Activated CD4-positive, alpha-beta T cell treated with anti-CD3 and anti-CD28 coated beads for 1 hour (primary cell): ENCODE measurements around the gene NUCB1.
"Not testable (repeated sequence)": the region's sequence is repeated elsewhere in the genome, so short reads cannot be mapped to it uniquely, and the experiment has no call there.

ENCODE experiments used
- DNase-seq: peaks from one replicate; pipeline ENCODE4 v3.0.0-alpha.2; 2020

NUCB1 gene

GRCh38 chr19:48899781-48900476, at the start of gene NUCB1:
Gene NUCB1, plus strand, starts transcription at chr19:48900312. Its CDS starts 485 bp downstream, at chr19:48900797.
- DNase-seq: peak; percentile 98

GRCh38 chr19:48852292-48852691, 47.8 kb upstream of the NUCB1 start:
- no peak for DNase-seq

DNA sequence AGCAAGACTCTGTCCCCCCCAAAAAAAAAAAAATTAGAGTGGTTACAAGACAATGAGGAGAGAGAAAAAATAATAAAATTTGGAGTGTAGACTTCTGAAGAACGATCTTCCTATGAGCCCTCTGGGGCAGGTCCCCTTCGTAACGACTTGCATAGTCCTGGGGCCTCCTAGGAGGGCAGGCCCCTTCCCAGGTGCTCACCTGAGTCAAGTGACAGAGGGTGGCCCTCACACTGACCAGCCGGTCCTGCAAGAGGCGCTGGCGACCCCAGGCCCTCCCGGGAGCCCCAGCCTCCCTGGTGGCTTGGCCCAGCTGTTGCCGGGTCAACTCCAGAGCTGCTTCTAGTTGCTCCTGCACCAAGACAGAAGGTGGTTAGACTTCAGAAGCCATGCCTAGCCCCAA, 46.6 kb upstream of the NUCB1 start:
- DNase-seq: no peak

- no peak for DNase-seq
Observed at GRCh38 chr19:48854103-48854502, 46.0 kb upstream of the NUCB1 start.

GRCh38 chr19:48856921-48857320, 43.2 kb upstream of the NUCB1 start:
- no peak for DNase-seq

- peak; percentile 73 for DNase-seq
Observed at GRCh38 chr19:48858984-48859710, 41.0 kb upstream of the NUCB1 start.

GRCh38 chr19:48859711-48860572, 40.2 kb upstream of the NUCB1 start:
- no peak for DNase-seq

DNA sequence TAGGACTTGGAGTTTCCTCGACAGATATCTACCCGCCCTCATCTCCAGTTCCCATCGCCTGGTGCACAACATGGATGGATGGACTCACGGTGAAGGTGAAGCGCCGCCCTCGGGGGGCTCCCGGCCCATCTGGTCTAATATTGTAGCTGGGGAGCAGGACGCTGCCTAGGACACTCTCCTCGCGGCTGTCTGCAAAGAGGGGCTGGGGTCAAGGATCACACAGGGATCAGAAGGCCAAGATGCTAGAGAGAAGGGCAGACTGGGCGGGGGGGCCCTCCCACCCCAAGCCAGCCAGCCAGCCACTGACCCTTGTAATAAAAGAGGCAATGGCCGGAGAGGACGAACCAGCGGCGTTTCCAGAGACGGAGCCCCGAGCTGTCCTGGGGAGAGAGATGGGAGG, 38.8 kb upstream of the NUCB1 start:
- no peak for DNase-seq

DNA sequence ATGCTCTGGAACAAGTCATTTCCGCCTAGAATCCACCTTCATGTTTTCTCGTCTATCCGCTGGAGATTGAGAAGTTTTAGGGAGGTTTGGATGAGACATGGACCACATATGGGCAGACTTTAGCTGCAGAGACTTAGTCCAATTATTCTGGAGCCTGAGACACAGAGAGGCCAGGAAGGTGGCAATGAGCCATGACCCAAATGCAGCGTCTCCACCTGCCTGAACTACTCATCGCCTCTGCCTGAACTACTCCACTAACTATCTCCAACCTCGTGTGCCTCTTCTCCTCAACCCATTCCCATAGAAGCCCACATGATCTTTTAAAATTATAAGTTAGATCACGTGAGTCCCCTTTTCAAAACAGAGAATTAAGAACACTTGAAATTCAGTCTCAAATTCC, 37.3 kb upstream of the NUCB1 start:
- DNase-seq: no peak

GRCh38 chr19:48866692-48867091, 33.4 kb upstream of the NUCB1 start:
- DNase-seq: no peak

DNA sequence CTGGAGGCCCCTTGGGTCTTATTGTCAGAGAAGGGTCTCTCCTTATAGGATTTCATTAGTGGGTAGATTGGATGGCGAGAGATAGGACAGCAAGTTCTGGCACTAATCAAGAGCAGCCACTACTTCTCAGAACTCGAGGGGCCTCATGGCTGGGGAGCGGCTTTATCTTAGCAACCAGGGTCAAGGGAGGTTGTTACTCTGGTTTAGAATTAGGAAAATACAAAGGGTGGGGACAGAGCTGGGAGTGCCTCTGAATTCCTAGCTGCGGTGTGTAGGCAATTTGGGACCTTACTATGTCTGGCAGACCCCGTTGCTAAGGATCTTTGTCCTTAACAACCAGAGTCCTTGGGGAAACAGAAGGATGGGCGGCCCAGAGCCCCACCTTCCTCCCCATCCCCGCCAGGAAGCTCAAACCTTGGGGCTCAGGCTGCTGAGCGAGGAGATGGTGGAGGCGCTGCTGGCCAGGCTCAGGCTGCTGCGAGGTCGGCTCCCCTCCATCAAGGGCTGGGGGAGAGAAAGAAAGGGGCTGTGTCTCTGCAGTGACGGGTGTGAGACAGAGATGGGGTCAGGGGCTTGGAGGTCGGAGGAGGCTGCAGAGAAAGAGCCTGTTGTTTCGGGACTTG, 32.9 kb upstream of the NUCB1 start:
- DNase-seq: no peak

GRCh38 chr19:48867746-48868113, 32.4 kb upstream of the NUCB1 start:
- DNase-seq: no peak

- no peak for DNase-seq
Observed at GRCh38 chr19:48868114-48868886, 31.8 kb upstream of the NUCB1 start, which contains the start of gene PLEKHA4. Gene PLEKHA4, minus strand, starts transcription at chr19:48868617. Its CDS starts 997 bp downstream, at chr19:48867620.

DNA sequence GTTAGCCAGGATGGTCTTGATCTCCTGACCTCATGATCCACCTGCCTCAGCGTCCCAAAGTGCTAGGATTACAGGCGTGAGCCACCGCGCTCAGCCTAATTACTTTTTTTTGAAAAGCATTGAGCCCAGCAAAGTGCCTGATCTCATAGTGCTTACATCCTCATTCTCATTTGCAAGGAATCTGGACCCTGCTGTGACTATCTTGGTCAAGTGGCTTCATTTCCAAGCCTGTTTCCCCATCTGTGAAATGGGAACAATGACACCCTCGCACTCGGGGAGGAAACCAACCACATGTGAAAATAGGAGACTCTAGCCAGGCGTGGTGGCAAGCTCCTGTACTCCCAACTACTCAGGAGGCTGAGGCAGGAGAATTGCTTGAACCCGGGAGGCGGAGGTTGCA, 30.1 kb upstream of the NUCB1 start:
- DNase-seq: no peak

DNA sequence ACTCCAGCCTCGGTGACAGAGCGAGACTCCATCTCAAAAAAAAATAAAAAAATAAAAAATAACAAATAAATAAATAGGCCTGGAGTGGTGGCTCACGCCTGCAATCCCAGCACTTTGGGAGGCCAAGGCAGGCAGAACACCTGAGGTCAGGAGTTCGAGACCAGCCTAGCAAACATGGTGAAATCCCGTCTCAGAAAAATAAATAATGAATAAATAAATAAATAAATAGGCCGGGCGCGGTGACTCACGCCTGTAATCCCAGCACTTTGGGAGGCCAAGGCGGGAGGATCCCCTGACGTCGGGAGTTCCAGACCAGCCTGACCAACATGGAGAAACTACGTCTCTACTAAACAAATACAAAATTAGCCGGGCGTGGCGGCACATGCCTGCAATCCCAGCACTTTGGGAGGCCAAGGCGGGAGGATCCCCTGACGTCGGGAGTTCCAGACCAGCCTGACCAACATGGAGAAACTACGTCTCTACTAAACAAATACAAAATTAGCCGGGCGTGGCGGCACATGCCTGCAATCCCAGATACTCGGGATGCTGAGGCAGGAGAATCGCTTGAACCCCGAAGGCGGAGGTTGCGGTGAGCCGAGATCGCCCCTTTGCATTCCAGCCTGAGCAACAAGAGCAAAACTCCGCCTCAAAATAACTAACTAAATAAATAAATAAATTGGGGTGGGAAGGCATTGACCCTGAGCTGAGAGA, 28.5 kb upstream of the NUCB1 start:
- not testable (repeated sequence) for DNase-seq

DNA sequence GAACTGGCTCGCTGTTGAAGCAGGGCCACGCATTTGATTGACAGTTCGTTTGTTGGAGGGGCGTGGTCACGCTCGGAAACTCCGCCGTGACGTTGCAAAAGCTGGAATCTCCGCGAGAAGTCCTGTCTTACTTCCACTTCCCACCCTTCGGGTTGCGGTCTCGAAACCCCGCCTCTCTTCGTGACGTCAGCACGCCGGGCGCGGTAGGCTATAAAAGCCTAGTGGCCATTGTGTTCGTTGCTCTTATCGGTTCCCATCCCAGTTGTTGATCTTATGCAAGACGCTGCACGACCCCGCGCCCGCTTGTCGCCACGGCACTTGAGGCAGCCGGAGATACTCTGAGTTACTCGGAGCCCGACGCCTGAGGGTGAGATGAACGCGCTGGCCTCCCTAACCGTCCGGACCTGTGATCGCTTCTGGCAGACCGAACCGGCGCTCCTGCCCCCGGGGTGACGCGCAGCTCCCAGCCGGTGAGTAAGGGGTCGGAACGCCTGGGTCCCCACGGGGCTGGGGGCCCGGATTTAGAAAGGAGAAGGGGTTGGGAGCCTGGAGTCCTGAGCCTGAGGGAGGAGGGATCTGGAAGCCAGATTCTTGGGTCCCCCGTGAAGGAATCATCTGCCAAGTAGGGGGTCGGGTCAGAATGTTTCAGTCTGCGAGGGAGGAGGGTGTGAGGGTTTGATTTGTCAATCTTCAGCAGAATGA, 27.8 kb upstream of the NUCB1 start, which contains the start of gene PPP1R15A:
TSS of gene PPP1R15A (plus strand) at position 240 of the 702 bp plus-strand sequence. CDS start 813 bp downstream, outside the sequence.
- DNase-seq: peak; percentile 99

DNA sequence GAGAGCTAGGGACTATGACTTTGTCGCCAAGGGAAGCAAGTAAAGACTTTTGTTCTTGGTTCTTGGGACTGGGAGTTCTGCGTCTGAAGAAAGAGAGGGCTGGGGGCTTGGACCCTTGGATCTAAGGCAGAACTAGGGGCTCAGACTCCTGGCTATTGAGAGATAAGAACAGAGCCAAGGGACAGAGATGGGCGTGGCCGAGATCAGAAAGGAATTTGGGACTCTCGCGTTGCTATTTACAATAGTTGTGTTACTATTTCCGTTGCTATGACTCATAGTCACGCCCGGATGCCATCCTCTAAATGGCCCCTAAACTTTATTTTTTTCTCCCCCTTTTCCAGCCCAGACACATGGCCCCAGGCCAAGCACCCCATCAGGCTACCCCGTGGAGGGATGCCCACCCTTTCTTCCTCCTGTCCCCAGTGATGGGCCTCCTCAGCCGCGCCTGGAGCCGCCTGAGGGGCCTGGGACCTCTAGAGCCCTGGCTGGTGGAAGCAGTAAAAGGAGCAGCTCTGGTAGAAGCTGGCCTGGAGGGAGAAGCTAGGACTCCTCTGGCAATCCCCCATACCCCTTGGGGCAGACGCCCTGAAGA, 27.1 kb upstream of the NUCB1 start:
- DNase-seq: peak; percentile 64

DNA sequence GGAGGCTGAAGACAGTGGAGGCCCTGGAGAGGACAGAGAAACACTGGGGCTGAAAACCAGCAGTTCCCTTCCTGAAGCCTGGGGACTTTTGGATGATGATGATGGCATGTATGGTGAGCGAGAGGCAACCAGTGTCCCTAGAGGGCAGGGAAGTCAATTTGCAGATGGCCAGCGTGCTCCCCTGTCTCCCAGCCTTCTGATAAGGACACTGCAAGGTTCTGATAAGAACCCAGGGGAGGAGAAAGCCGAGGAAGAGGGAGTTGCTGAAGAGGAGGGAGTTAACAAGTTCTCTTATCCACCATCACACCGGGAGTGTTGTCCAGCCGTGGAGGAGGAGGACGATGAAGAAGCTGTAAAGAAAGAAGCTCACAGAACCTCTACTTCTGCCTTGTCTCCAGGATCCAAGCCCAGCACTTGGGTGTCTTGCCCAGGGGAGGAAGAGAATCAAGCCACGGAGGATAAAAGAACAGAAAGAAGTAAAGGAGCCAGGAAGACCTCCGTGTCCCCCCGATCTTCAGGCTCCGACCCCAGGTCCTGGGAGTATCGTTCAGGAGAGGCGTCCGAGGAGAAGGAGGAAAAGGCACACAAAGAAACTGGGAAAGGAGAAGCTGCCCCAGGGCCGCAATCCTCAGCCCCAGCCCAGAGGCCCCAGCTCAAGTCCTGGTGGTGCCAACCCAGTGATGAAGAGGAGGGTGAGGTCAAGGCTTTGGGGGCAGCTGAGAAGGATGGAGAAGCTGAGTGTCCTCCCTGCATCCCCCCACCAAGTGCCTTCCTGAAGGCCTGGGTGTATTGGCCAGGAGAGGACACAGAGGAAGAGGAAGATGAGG, 26.4 kb upstream of the NUCB1 start:
- DNase-seq: no peak
